Breast epithelium (tissue), 3 donors: ENCODE results near the gene KIF26B.

Experiments used
- POLR2A ChIP-seq: fragments of 450-650 bp; IDR thresholded peaks from one replicate; pipeline ENCODE4 v1.6.1; 2016; ENCODE audit warnings: antibody characterized with exemption, mild to moderate bottlenecking, moderate library complexity
- POLR2AphosphoS5 ChIP-seq, 3 donors: sonication (generic); formaldehyde crosslinking; IDR thresholded peaks; one replicate each; pipeline ENCODE4 v1.6.1; 2017; ENCODE audit warnings: antibody characterized with exemption in 3 of 3
- TF ChIP-seq, protein P1 (sequence below), 3 donors: fragments of 450-650 bp; IDR thresholded peaks; one replicate each; pipeline ENCODE4 v1.5.1; 2016 to 2017; ENCODE audit warnings: antibody characterized with exemption in 3 of 3, mild to moderate bottlenecking in 3 of 3, moderate library complexity in 3 of 3

DNA sequence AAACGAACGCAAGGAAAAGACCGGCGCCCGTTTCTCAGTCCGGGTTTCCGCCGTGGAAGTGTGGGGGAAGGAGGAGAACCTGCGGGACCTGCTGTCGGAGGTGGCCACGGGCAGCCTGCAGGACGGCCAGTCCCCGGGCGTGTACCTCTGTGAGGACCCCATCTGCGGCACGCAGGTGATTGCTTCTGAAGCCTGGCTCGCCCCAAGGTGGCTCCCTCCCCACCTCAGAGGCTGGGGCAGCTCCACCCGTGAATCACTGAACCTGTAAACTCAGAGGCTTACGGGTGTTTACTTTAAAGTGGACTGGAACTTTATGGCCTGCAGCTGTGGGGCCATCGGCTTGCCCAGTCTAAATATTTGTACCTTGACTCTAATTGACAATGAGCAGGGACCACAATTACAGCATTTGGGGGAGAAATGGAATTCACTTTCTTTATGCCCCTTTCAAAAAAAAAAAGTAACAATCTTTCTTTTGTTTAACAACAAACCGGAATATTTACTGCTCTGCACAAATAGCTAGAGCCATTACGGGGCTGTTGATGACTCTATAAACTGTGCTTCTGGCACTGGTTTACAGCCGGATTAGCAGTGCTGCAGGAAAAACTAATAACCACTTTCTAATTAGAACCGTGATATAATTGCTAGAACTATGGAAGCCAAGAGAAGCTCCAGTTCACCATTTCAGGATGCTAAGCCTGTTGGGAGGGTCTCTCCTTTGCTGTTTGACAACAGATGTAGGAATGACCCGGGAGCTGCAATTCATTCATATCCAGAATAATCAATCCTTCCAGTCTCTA is 454.8 kb downstream of the KIF26B start:
- TF ChIP-seq, protein P1, sequence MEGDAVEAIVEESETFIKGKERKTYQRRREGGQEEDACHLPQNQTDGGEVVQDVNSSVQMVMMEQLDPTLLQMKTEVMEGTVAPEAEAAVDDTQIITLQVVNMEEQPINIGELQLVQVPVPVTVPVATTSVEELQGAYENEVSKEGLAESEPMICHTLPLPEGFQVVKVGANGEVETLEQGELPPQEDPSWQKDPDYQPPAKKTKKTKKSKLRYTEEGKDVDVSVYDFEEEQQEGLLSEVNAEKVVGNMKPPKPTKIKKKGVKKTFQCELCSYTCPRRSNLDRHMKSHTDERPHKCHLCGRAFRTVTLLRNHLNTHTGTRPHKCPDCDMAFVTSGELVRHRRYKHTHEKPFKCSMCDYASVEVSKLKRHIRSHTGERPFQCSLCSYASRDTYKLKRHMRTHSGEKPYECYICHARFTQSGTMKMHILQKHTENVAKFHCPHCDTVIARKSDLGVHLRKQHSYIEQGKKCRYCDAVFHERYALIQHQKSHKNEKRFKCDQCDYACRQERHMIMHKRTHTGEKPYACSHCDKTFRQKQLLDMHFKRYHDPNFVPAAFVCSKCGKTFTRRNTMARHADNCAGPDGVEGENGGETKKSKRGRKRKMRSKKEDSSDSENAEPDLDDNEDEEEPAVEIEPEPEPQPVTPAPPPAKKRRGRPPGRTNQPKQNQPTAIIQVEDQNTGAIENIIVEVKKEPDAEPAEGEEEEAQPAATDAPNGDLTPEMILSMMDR (IDR thresholded peaks at IDR 0.05) = no peak
- TF ChIP-seq POLR2AphosphoS5 (IDR thresholded peaks at IDR 0.05) = no peak
- no peak for TF ChIP-seq POLR2A
